Mucosa of descending colon (tissue), 3 donors: ENCODE results near the gene NKX6-1. TPM values are rescaled to one million over a fixed set of nuclear protein-coding genes. Genes with fewer than 3 reads are reported as not detected.

Source experiments
- ATAC-seq: fragments of 200-7000 bp; cut with Tn5 transposase; one replicate; pipeline ENCODE4 v1.9.1; 2020; ENCODE audit warnings: mild to moderate bottlenecking, moderate library complexity
- DNase-seq, 3 donors: peaks; one replicate each; pipeline ENCODE4 v3.0.0-alpha.2; 2020
- H3K36me3 ChIP-seq: fragments of 200-600 bp; one replicate; pipeline ENCODE4 v1.8.0; 2021; ENCODE audit warnings: low read depth, mild to moderate bottlenecking
- H3K4me1 ChIP-seq: fragments of 200-600 bp; one replicate; pipeline ENCODE4 v1.8.0; 2021; ENCODE audit warnings: low read depth, mild to moderate bottlenecking
- H3K4me3 ChIP-seq: fragments of 200-600 bp; one replicate; pipeline ENCODE4 v1.8.0; 2021; ENCODE audit warnings: mild to moderate bottlenecking
- H3K9me3 ChIP-seq: fragments of 200-600 bp; one replicate; pipeline ENCODE4 v1.8.0; 2021; ENCODE audit warnings: mild to moderate bottlenecking
- intact Hi-C, 2 donors: fragments of 100-400 bp; cut with DNase I in 1 of 2; cut with micrococcal nuclease in 1 of 2; formaldehyde crosslinking; loops; one replicate each; pipeline versions ENCODE4 v1.11.0 to v1.11.1; 2022; cut with DNase I, micrococcal nuclease
- total RNA-seq, 3 donors: library from RNA; stranded (reverse); fragmentation: NEBNext Ultra II Directional in 2 of 3; extraction: Animal tissue kit (Norgen Biotek cat#: 25700) in 2 of 3; gene quantifications; one replicate each; pipeline versions ENCODE4 v1.2.1 to v1.2.4, GENCODE V29; 2021 to 2023
- TF ChIP-seq, protein P1 (sequence below): fragments of 200-600 bp; IDR thresholded peaks from one replicate; pipeline ENCODE4 v1.8.0; 2022; ENCODE audit warnings: antibody characterized with exemption, mild to moderate bottlenecking
- donor health status: DM: no; HTN: no; CAD: no; lungs with moderate emphysema.
- donor health status: DM: no; HTN: no; CAD: no.
- donor health status: DM: no; HTN: yes; CAD: no.

The NKX6-1 gene
- total RNA-seq, 3 donors from 2014 or later = not detected

- no peaks in the 10 kb centered on the region for H3K9me3 ChIP-seq
- intact Hi-C loops = no loop called here
- ATAC-seq = no peak
- TF ChIP-seq, protein P1, sequence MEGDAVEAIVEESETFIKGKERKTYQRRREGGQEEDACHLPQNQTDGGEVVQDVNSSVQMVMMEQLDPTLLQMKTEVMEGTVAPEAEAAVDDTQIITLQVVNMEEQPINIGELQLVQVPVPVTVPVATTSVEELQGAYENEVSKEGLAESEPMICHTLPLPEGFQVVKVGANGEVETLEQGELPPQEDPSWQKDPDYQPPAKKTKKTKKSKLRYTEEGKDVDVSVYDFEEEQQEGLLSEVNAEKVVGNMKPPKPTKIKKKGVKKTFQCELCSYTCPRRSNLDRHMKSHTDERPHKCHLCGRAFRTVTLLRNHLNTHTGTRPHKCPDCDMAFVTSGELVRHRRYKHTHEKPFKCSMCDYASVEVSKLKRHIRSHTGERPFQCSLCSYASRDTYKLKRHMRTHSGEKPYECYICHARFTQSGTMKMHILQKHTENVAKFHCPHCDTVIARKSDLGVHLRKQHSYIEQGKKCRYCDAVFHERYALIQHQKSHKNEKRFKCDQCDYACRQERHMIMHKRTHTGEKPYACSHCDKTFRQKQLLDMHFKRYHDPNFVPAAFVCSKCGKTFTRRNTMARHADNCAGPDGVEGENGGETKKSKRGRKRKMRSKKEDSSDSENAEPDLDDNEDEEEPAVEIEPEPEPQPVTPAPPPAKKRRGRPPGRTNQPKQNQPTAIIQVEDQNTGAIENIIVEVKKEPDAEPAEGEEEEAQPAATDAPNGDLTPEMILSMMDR = no peak
- H3K36me3 ChIP-seq = no peaks in the 10 kb centered on the region
- DNase-seq = peak in 1 of 3 donors; percentile 28
- H3K4me1 ChIP-seq = peaks cover 41% of the 10 kb centered on the region
- no peak overlapping the region for H3K4me3 ChIP-seq
Measured at GRCh38 chr4:84495118-84495793, 3.8 kb downstream of the NKX6-1 start.

DNA sequence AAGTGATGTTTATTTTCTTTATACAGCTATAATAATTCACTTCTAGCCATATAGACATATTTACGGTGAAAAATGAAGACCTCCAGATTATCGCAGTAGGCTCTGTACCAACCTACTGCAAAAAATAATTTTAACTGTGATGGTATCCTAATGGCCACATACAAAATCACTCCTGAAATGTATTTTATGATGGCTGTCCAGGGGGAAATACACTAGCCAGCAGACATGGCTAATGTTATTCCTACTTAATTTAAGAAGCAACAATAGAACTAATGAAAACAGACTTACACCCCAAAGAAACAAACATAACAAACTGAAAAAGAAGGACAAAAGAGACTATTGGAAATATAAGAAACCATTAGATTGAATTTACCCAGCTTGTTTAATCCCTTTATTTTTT lies 4.6 kb downstream of the NKX6-1 start:
- no peak for DNase-seq
- no peak overlapping the region for H3K4me3 ChIP-seq
- TF ChIP-seq, protein P1 = no peak
- ATAC-seq = no peak
- no peaks in the 10 kb centered on the region for H3K9me3 ChIP-seq
- intact Hi-C loops = no loop called here
- H3K36me3 ChIP-seq = no peaks in the 10 kb centered on the region
- H3K4me1 ChIP-seq = peaks cover 37% of the 10 kb centered on the region

DNA sequence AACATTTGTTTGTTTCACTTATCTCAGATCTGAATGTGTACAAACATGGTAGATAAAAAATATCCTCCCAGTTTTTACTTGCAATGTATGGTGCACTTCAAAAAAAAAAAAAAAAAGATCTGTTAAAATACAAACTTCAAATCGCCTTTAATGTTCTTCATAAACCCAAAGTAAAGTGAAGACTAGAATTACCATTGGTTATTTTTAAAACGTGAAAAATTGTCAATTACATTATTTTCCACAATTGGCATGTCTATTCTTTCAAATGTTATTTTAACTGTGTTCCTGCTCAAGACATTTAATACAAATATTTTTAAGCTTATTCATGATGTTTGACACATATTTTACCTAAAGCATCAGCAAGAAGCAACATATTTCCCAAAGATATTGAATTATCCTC lies 5.0 kb downstream of the NKX6-1 start:
- intact Hi-C loops = no loop called here
- DNase-seq (no peak), ATAC-seq (no peak)

GRCh38 chr4:84493092-84493850 lies 5.8 kb downstream of the NKX6-1 start:
- TF ChIP-seq, protein P1 = no peak
- Histone ChIP-seq H3K4me1 (peaks cover 25% of the 10 kb centered on the region), H3K36me3 (no peaks in the 10 kb centered on the region), H3K9me3 (no peaks in the 10 kb centered on the region), H3K4me3 (no peak overlapping the region)
- DNase-seq (peak in 2 of 3 donors; percentile 47 to 57), ATAC-seq (peak; percentile 53)
- intact Hi-C loops = no loop called here

More for the DNA sequence above, 5.0 kb downstream of the NKX6-1 start:
- TF ChIP-seq, protein P1 = no peak
- H3K36me3 ChIP-seq = no peaks in the 10 kb centered on the region
- H3K4me3 ChIP-seq = no peak overlapping the region
- H3K4me1 ChIP-seq = peaks cover 33% of the 10 kb centered on the region
- no peaks in the 10 kb centered on the region for H3K9me3 ChIP-seq

DNA sequence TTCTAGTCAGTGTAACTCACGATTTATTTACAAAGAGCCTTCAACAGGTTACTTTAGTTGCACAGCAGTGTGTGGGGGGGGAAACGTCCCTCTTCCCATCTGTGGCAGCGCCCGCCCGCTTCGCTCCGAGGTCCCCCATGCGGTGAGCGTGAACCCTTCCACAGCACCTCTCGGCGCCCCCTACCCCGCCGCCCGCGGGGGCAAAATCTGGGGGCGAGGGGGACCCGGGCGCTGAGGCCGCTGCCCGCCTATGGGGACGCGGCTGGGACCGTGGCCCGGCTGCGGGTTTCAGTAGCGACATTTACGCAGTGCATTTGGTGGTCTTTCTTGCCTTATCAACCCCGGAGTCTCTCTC lies 6.4 kb downstream of the NKX6-1 start:
- intact Hi-C loops = no loop called here
- no peaks in the 10 kb centered on the region for H3K9me3 ChIP-seq
- H3K4me1 ChIP-seq = peaks cover 19% of the 10 kb centered on the region
- ATAC-seq = no peak
- no peaks in the 10 kb centered on the region for H3K36me3 ChIP-seq
- no peak overlapping the region for H3K4me3 ChIP-seq
- no peak for DNase-seq
- TF ChIP-seq, protein P1 = no peak
